K562 (cell line): ENCODE data around the gene ZNF792. TPM values are rescaled to one million over a fixed set of nuclear protein-coding genes. Genes with fewer than 3 reads are reported as not detected.

Experiments
- ATAC-seq: fragments of 200-7000 bp; cut with Tn5 transposase; 3 replicates; pipeline ENCODE4 v1.9.1; 2020; ENCODE audit warnings: moderate library complexity
- BruUV-seq: library from RNA; stranded (reverse); fragments of 400-500 nt; replicated peaks from 2 replicates; lab custom pipeline; 2021; lab: Mats Ljungman, UMichigan
- CTCF ChIA-PET: fragments of 300-600 bp; formaldehyde crosslinking; extraction: SDS; loops from one replicate; lab custom pipeline; 2021; ENCODE audit warnings: low intra/inter-chr PET ratio; lab: Yijun Ruan, JAX
- POLR2A ChIA-PET: fragments of 300-600, 350-650 bp; sonication (Branson Sonifier 250); formaldehyde crosslinking; extraction: SDS; loops from one replicate; lab custom pipeline; 2021; ENCODE audit warnings: antibody characterized with exemption, inconsistent platforms; lab: Yijun Ruan, JAX
- DNase-seq, 4 experiments: peaks; one replicate each; pipeline versions ENCODE4 v3.0.0 to v3.0.0-alpha.2; 2011 to 2018; ENCODE audit warnings: low spot score in 3 of 4, mixed read lengths in 3 of 4; ENCODE audit errors: extremely low read depth in 1 of 4
- FAIRE-seq: peaks from 2 replicates; lab custom pipeline; 2011; peaks lifted over from hg19 to GRCh38; lab: Jason Lieb, UNC
- H2AFZ ChIP-seq: 2 replicates; pipeline ENCODE4 v1.6.0; 2011; ENCODE audit warnings: low read depth, low read length, control low read depth, inconsistent platforms
- H3K27ac ChIP-seq: fragments of 200-600 bp; 3 replicates; pipeline ENCODE4 v1.8.0; 2011; ENCODE audit warnings: low read depth, mild to moderate bottlenecking, control low read depth, inconsistent platforms, low read length, moderate library complexity, mixed read lengths; ENCODE audit errors: extremely low read depth
- H3K27me3 ChIP-seq, 2 experiments: fragments of 300-600 bp in 1 of 2; 2 replicates in 1 of 2; 3 replicates in 1 of 2; pipeline versions ENCODE4 v1.6.0 to v1.8.0; 2011; ENCODE audit warnings: inconsistent platforms in 2 of 2, low read length in 2 of 2, mild to moderate bottlenecking in 1 of 2, mixed read lengths in 1 of 2, moderate library complexity in 1 of 2; ENCODE audit not compliant: control insufficient read depth in 2 of 2, insufficient read depth in 2 of 2
- H3K36me3 ChIP-seq: fragments of 300-600 bp; 3 replicates; pipeline ENCODE4 v1.8.0; 2011; ENCODE audit warnings: mild to moderate bottlenecking, low read length, inconsistent platforms; ENCODE audit not compliant: control insufficient read depth, insufficient read depth
- H3K4me1 ChIP-seq, 2 experiments: fragments of 200-600 bp in 1 of 2; replicated peaks in 1 of 2; 2 replicates in 1 of 2; 3 replicates in 1 of 2; pipeline versions ENCODE4 v1.5.1 to v1.8.0; 2011; ENCODE audit warnings: inconsistent platforms in 2 of 2, low read length in 2 of 2, mild to moderate bottlenecking in 1 of 2, mixed read lengths in 1 of 2, moderate library complexity in 1 of 2; ENCODE audit not compliant: control insufficient read depth in 2 of 2, insufficient read depth in 2 of 2
- H3K4me2 ChIP-seq: 2 replicates; pipeline ENCODE4 v1.6.1; 2011; ENCODE audit warnings: low read length, control low read depth, inconsistent platforms, mixed read lengths; ENCODE audit not compliant: insufficient read depth
- H3K4me3 ChIP-seq: fragments of 200-600 bp; sonication (generic), shearing (Covaris generic); 2 replicates; pipeline ENCODE4 v1.5.1; 2016; ENCODE audit warnings: control low read depth, inconsistent platforms
- H3K79me2 ChIP-seq: fragments of 200-600 bp; 3 replicates; pipeline ENCODE4 v1.8.0; 2011; ENCODE audit warnings: low read length, inconsistent platforms; ENCODE audit not compliant: control insufficient read depth, insufficient read depth
- H3K9ac ChIP-seq, 2 experiments: 2 replicates each; pipeline versions ENCODE4 v1.6.0 to v1.6.1; 2011; ENCODE audit warnings: low read depth in 2 of 2, low read length in 2 of 2, control low read depth in 1 of 2, inconsistent platforms in 1 of 2, mild to moderate bottlenecking in 1 of 2, mixed read lengths in 1 of 2; ENCODE audit not compliant: insufficient read depth in 1 of 2
- H3K9me1 ChIP-seq: one replicate; pipeline ENCODE4 v1.6.0; 2011; ENCODE audit warnings: inconsistent platforms, mild to moderate bottlenecking, low read length, moderate library complexity; ENCODE audit not compliant: control insufficient read depth, insufficient read depth
- H3K9me3 ChIP-seq: replicated peaks from 2 replicates; pipeline ENCODE4 v1.5.1; 2011; ENCODE audit warnings: low read depth, low read length, inconsistent platforms; ENCODE audit not compliant: control insufficient read depth, insufficient read depth
- H4K20me1 ChIP-seq: replicated peaks from 2 replicates; pipeline ENCODE4 v1.6.1; 2011; ENCODE audit warnings: low read length, inconsistent platforms, mixed read lengths; ENCODE audit not compliant: control insufficient read depth, insufficient read depth
- AFF4 ChIP-seq: sonication (generic); formaldehyde crosslinking; IDR thresholded peaks from 2 replicates; pipeline ENCODE4 v1.8.0; 2023; ENCODE audit warnings: mild to moderate bottlenecking, missing genetic modification reagents
- CEBPB ChIP-seq: fragments of 450-650 bp; IDR thresholded peaks from 2 replicates; pipeline ENCODE4 v1.6.1; 2016; ENCODE audit warnings: missing genetic modification characterization, missing compliant biosample characterization
- EP400 ChIP-seq: fragments of 450-650 bp; IDR thresholded peaks from 2 replicates; pipeline ENCODE4 v1.6.1; 2017; ENCODE audit warnings: antibody characterized with exemption, mild to moderate bottlenecking, moderate library complexity
- ETS1 ChIP-seq: conservative IDR thresholded peaks from 2 replicates; pipeline ENCODE4 v1.6.1; 2011; ENCODE audit warnings: low read depth, mild to moderate bottlenecking, low read length; ENCODE audit not compliant: control insufficient read depth
- HCFC1 ChIP-seq: IDR thresholded peaks from 2 replicates; pipeline ENCODE4 v1.6.1; 2012; ENCODE audit warnings: low read depth, low read length, improper control_type of control experiment
- L3MBTL2 ChIP-seq: fragments of 450-650 bp; IDR thresholded peaks from 2 replicates; pipeline ENCODE4 v1.6.1; 2016; ENCODE audit warnings: mild to moderate bottlenecking, moderate library complexity
- NR2C1 ChIP-seq, 2 experiments: fragments of 450-650 bp; IDR thresholded peaks; 2 replicates each; pipeline ENCODE4 v1.6.1; 2017; ENCODE audit warnings: mild to moderate bottlenecking in 2 of 2, antibody characterized with exemption in 1 of 2, inconsistent platforms in 1 of 2, missing compliant biosample characterization in 1 of 2, missing genetic modification characterization in 1 of 2
- PHB2 ChIP-seq: fragments of 450-650 bp; IDR thresholded peaks from 2 replicates; pipeline ENCODE4 v1.6.1; 2017; ENCODE audit warnings: low read depth
- RAD21 ChIP-seq, 2 experiments: fragments of 250-450 bp in 1 of 2; fragments of 450-650 bp in 1 of 2; sonication (Bioruptor Pico) in 1 of 2; formaldehyde crosslinking in 1 of 2; IDR thresholded peaks in 1 of 2; conservative IDR thresholded peaks in 1 of 2; 2 replicates each; pipeline versions ENCODE4 v1.4.0 to v1.8.0; 2020 to 2022; ENCODE audit warnings: mild to moderate bottlenecking in 2 of 2, moderate library complexity in 1 of 2
- SOX6 ChIP-seq: fragments of 450-650 bp; IDR thresholded peaks from 2 replicates; pipeline ENCODE4 v1.6.1; 2014; ENCODE audit warnings: mild to moderate bottlenecking
- SRSF9 ChIP-seq: fragments of 200-400 bp; formaldehyde crosslinking; IDR thresholded peaks from 2 replicates; pipeline ENCODE4 v1.6.1; 2017; ENCODE audit warnings: low read depth, low read length, borderline replicate concordance
- WGBS: fragments of 100-300 bp; shearing (Covaris generic); methylation state at CpG from one replicate; pipeline ENCODE4 v1.1.6; 2016; ENCODE audit warnings: low coverage, mixed read lengths; ENCODE audit not compliant: insufficient coverage; ENCODE audit errors: missing lambda C conversion rate; 5-methylcytosine and 5-hydroxymethylcytosine counted together
- in situ Hi-C: fragments of 300-500 bp; cut with MboI; formaldehyde crosslinking; loops from 4 replicates; pipeline ENCODE4 v1.15.0; 2018; ENCODE audit warnings: inconsistent platforms, mixed read lengths
- intact Hi-C: fragments of 100-400 bp; cut with micrococcal nuclease; formaldehyde crosslinking; loops from 2 replicates; pipeline ENCODE4 v1.14.2; 2022
- polyA plus RNA-seq, 8 experiments: library from polyadenylated mRNA; depleted of rRNA in 4 of 8; stranded (reverse) in 5 of 8; unstranded in 3 of 8; fragments of >200 nt; fragmentation: Nextera tagmentation in 2 of 8; fragmentation: Illumina TruSeq in 1 of 8; extraction: Ambion mirVana in 2 of 8; extraction: Trizol in 1 of 8; gene quantifications; 2 replicates each; pipeline versions ENCODE4 v1.2.1 to v1.2.3, GENCODE V29; 2011 to 2014; ENCODE audit warnings: inconsistent platforms in 1 of 8, missing spikeins in 1 of 8
- total RNA-seq, 7 experiments: library from RNA; depleted of rRNA in 6 of 7; stranded (reverse); fragments of >200 nt in 6 of 7; fragmentation: Illumina TruSeq in 2 of 7; extraction: Trizol in 2 of 7; gene quantifications; 2 replicates each; pipeline versions ENCODE4 v1.2.1 to v1.2.3, GENCODE V29; 2011 to 2021; ENCODE audit warnings: low replicate concordance in 1 of 7
- TF ChIP-seq, protein P1 (sequence below): fragments of 250-450 bp; sonication (Bioruptor Pico); IDR thresholded peaks from 2 replicates; pipeline ENCODE4 v1.8.0; 2021; ENCODE audit warnings: moderate library complexity, mild to moderate bottlenecking, inconsistent platforms

ZNF792 gene
- total and polyA plus RNA-seq, 9 of the 15 experiments (the other 6 are each of a cell fraction or from before 2014, with no cell fraction given), result 3.3 to 16.5 (median 10.4) TPM

DNA sequence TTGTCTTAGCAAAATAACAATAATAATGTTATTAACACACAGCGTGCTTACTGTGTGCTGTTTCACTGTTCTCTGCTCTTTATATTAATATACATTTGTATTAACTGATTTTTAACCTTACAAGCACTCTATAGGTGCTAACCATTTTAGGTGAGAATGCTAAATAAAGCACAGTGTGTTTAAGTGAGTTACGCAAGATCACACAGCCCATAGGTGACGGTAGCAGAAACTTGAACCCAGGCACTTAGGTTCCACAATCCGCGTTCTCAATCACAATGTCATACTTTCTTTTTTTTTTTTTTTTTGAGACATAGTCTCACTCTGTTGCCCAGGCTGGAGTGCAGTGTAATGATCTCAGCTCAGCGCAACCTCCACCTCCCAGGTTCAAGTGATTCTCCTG is 31.5 kb downstream of the ZNF792 start (continued):
- TF ChIP-seq SRSF9 (no peak), PHB2 (no peak), CEBPB (tag) (0 out of 2 replicates have a peak, but pooled peaks have one; percentile 11)

- intact Hi-C loops (loop anchor here (1.0 kb wide), 1 partner anchor 35 kb away; no protein-coding TSS in a partner anchor), in situ Hi-C loops (no loop called here)
- Histone ChIP-seq H3K4me2 (peak within 1 kb of the TSS; percentile 75), H3K9me1 (no peaks in the 10 kb centered on the region), H3K79me2 (peaks cover 12% of the 10 kb centered on the region), H3K4me3 (peak within 1 kb of the TSS; percentile 64), H3K27ac (peak within 1 kb of the TSS; percentile 40), H3K9me3 (no peaks in the 10 kb centered on the region; the same call in 1 of the 2 replicates), H3K9ac (peak within 1 kb of the TSS; percentile 53 to 92), H4K20me1 (no peaks in the 10 kb centered on the region), H3K36me3 (peaks cover 20% of the 10 kb centered on the region; the same call in 2 of the 3 replicates), H3K27me3 (no peaks in the 10 kb centered on the region), H2AFZ (peak within 1 kb of the TSS; percentile 92), H3K4me1 (peaks cover 4 to 23% of the 10 kb centered on the region in 2 experiments; a peak in 4 of 5 replicates)
- ChIA-PET CTCF (no interaction called here), POLR2A (interaction anchor here (0.6 to 1.2 kb wide), 4 partner anchors 69 to 1846 kb away, joined by 3 read pairs; partner anchors contain the start of gene ZNF850)
- BruUV-seq, result TSS peak; percentile 59
- peak; percentile 82 to 95 (median 90) for DNase-seq
- WGBS, result 3% methylated on average over 42 of the region's 53 CpGs
- FAIRE-seq, result peak; percentile 84
- peak; percentile 100 for ATAC-seq
- TF ChIP-seq EP400 (peak; percentile 57; the same call in 1 of the 2 replicates), SOX6 (0 out of 2 replicates have a peak, but pooled peaks have one; percentile 12), L3MBTL2 (peak; percentile 93), AFF4 (CRISPR knock-in tag) (no peak), RAD21 (CRISPR knock-in tag; conservative IDR thresholded peaks at IDR 0.05 in 1 of 2, IDR thresholded peaks at IDR 0.05 in 1 of 2) (no peak), HCFC1 (peak; percentile 88), ETS1 (peak; percentile 70; the same call in 1 of the 2 replicates), NR2C1 (IDR thresholded peaks at IDR 0.05) (no peak), NR2C1 (tag; IDR thresholded peaks at IDR 0.05) (peak; percentile 54; the same call in 1 of the 2 replicates)
- TF ChIP-seq, protein P1, sequence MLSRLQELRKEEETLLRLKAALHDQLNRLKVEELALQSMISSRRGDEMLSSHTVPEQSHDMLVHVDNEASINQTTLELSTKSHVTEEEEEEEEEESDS, result no peak
Observed at GRCh38 chr19:34926685-34927375, 37.2 kb downstream of the ZNF792 start, which contains the start of gene ZNF30. Gene ZNF30, plus strand, starts transcription at chr19:34926903. Its CDS starts 3,045 bp downstream, at chr19:34929948.
